ENCODE results near the gene TMEM41B.

DNA sequence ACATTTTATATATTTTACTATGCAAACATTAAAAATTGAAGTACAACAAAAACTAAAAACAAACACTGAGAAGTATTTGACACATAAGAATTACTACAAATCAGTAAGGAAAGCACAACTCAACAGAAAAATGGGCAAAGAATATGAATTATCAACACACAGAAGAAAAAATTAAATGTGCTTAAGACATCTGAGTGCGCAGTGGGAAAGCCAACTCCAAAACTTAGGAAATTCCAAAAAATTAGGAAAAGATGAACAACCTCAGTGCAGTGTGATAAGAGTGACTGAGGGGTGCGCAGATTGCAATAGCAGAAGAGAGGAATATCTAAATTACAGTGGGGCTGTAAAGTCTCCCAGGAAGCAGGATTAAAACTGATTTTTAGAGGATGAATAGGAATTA lies 1.9 kb upstream of the TMEM41B start:
- TF ChIP-seq, protein P1, sequence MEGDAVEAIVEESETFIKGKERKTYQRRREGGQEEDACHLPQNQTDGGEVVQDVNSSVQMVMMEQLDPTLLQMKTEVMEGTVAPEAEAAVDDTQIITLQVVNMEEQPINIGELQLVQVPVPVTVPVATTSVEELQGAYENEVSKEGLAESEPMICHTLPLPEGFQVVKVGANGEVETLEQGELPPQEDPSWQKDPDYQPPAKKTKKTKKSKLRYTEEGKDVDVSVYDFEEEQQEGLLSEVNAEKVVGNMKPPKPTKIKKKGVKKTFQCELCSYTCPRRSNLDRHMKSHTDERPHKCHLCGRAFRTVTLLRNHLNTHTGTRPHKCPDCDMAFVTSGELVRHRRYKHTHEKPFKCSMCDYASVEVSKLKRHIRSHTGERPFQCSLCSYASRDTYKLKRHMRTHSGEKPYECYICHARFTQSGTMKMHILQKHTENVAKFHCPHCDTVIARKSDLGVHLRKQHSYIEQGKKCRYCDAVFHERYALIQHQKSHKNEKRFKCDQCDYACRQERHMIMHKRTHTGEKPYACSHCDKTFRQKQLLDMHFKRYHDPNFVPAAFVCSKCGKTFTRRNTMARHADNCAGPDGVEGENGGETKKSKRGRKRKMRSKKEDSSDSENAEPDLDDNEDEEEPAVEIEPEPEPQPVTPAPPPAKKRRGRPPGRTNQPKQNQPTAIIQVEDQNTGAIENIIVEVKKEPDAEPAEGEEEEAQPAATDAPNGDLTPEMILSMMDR (IDR thresholded peaks at IDR 0.05 in 4 of 5, conservative IDR thresholded peaks at IDR 0.05 in 1 of 5) = no peak
- TF ChIP-seq POLR2A (IDR thresholded peaks at IDR 0.05) = no peak

All from gastrocnemius medialis (tissue), 4 donors.